HS-27A (cell line): ENCODE data around the gene ATG4B.

Experiments used
- DNase-seq: peaks from one replicate; pipeline ENCODE4 v3.0.0-alpha.2; 2012; ENCODE audit warnings: low read depth, missing footprints

The ATG4B gene

DNA sequence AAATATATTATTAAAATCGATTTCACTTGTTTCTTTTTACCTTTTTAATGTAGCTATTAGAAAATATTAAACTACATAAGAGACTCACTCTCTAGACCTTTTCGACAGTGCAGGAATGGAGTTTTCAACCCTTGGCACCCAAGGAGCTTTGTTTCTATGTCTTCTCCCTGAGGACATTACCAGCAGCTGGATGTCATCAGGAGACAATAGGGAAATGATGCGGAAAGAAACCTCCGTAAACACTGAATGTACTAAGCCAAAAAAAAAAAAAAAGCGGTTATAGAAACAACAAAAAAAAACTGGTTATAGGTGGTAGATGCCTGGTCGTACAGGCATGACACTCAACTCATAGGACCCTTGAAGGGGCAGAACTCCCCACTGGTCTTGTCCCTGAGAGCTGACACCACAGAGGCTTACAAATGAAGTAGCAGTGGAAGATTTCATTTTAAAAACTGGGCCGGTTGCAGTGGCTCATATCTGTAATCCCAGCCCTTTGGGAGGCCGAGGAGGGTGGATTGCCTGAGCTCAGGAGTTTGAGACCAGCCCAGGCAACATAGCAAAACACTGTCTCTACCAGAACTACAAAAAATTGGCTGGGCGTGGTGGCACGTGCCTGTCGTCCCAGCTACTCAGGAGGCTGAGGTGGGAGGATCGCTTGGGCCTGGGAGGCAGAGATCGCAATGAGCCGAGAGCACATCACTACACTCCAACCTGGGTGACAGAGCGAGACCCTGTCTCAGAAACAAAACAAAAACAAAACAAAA, 24.3 kb upstream of the ATG4B start:
- no peak for DNase-seq

- DNase-seq: no peak
Observed at GRCh38 chr2:241615041-241615440, 22.5 kb upstream of the ATG4B start.

DNA sequence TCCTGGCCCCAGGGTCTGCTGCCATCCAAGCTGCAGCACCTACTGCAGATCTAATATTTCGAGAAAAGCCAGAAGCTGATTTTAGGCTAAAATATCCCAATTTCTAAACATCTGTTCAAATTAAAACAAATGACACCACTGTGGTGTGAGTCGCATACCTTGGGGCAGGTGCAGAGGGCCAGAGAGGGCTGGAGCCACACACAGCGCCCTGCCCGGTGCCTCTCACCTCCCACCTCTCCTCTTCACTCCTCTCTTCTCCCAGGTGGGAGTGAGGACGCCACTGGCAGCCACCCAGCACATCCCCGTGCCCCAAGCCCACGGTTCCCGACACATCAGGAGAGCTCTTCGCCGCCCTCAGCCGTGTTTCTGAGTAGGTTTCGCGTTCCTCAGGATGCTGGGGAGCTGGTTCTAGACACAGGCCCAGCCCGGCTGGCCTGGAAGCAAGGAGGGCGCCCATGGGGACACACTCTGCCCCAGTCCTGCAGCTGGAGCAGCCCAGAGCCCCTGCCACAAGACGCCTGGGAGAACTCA, 21.9 kb upstream of the ATG4B start:
- DNase-seq: no peak

DNA sequence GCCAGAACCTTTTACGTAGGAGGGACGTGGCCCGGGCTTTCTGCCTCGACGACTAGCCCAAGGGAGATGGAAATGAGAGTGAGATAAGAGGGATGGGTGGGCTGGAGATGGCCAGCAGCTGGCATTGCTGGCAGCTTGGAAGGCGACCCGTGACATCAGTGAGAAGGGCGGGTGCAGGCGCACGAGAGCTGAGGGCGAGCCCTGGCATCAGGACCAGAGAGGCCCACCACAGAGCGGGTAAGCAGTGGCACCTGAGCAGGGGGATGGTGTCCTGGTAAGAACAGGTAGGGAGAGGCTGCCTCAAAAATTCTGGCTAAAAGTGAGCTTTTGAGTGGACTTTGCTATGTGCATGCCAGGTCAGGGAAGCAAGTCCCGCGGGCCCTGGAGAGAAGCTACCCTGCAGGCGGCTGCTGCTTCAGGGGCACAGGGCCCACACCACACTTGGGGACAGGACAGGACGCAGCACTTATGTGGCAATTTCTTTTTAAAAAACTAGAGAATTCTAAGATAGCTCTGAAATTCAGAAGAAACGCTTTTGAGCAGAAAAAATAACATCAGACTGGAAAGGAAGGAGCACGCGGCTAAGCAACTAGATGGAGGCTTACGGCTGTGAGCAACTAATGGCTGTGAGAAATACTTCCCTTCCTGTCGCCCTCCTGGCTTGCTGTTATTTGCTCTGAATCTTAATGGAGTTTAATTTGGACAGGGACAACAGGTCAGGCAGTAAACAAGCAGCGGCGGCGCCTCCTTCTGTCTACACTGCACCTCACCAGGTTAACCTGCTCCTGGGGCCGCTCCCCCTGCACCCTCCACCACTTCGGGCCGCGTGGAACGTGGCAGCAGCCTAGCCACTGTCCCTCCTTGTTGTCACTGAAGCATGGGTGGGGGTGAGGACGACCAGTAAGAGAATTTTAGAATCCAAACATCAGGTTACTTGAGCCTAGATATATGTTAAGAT, 21.0 kb upstream of the ATG4B start:
- no peak for DNase-seq

DNA sequence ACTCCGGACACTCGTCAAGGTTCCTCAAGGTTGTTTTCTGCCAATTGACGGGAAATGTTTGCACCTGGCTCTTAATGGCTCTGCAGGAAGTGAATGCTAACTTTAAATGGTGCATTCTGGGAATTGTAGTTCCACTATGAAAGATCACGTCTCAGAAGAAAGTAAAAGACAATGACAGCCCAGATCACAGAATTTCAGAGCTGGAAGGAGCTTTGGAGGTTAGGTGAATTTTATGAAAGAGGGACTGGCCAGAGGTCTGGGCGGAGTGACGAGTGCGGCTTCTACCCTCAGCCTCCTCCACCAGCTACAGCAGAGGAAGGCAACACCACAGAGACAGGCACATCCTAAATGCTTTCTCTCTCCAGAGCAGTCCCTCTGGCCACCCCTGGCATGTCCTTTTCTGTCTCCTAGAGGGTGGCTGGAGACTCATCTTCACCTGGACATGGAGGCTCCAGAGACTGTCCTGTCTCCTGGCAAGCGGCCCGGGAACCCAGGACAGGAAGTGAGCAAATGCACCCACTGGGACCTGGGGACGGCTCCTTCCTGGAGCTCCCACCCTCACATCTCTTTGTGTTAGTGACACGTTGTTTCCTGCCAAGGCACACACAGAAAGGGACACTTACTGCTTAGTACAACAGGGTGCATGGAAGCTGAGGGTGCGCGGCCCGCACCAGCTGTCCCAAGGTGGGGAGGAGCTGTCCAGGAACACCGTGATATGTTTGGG, 19.9 kb upstream of the ATG4B start:
- no peak for DNase-seq

DNA sequence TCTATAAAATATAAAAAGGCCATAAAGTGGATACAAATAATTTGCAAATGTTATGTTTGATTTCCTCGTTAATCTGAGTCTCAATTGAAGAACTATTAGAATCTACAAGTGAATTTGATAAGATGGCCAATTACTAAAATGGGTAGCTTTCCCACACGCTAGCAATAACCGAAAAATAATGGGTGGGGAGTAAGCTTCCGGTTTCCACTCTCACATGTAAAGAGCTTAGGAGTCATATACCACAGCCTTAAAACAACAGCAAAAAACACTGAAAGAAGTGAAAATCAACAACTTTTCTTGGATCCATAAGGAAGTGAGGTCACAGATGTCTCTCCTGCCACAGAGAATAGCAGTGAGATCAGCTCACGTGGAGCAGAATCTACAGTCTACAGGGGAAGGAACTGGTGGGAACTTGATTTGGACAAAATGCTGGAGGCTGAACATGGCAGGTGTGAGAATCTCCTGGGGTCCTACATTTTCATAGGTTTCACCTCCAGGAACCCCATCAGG, 19.1 kb upstream of the ATG4B start:
- no peak for DNase-seq

DNA sequence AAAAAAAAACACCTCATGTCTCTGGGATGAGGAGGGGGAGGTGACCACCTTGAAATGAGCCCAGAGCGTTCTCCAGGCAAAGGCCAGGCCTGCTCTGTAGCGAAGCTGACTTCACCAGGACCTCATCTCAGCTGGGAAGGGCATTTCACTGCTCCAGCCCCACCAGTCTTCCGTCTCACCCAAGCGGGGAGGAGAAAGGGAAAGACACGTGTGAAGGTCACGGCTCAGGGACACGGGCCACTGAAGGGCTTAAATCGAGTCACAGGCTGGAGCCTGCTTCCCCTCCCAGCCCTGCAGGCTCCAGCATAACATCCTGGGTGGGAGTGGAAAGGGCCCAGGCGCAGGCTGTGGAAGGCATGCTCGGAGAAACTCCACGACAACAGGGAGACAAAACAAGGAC, 18.7 kb upstream of the ATG4B start:
- DNase-seq: no peak

- no peak for DNase-seq
Observed at GRCh38 chr2:241619597-241620418, 17.7 kb upstream of the ATG4B start.

DNA sequence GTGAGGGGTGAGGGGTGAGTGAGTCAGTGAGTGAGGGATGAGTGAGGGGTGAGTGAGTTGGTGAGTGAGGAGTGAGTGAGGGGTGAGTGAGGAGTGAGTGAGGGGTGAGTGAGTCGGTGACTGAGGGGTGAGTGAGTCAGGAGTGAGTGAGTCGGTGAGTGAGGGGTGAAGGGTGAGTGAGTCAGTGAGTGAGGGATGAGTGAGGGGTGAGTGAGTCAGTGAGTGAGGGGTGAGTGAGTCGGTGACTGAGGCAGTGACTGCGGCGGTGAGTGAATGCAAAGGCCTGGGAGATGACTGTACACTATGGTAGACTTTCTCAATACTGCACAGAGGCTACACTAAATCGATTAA, 17.1 kb upstream of the ATG4B start:
- no peak for DNase-seq

DNA sequence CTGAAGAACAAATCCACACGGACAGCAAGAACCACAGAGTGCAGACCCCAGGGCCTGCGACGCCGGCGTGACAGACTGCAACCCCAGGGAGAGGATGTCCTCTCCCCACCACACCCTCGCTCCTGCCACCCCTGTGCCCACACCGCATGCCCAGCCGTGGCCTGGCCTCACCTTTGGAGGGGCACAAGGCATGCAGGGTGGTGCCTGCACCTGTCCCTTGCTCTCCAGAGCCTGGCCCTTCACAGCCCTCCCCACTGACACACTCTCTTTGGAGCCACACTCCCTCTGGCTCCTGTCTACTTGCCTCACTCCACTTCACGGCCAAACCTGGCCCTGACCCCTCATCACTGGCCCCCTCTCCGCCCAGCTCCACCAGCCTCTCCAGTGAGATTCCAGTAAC, 9.8 kb upstream of the ATG4B start:
- DNase-seq: no peak

GRCh38 chr2:241629762-241630435, 7.6 kb upstream of the ATG4B start:
- DNase-seq: no peak

- DNase-seq: no peak
Observed at GRCh38 chr2:241632478-241633325, 4.8 kb upstream of the ATG4B start.

DNA sequence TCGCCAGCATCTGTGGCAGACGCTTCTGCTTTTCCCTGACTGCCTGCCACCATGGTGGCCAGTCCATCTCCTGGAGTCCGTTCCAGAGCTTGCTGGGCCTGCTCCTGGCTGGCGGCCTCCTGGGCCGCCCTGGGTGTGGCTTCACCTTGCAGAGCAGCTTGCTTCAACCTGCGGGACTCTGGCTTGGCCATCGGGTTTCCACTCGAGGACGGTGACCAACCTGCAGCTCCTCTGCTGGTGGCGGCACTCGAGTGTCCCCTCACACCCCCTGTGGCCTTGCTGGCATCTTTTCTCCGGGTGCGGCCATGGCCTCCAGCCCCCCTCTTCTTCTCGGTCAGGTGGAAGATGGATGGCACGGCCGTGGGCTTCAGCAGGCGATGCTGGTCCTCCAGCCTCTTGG, 3.9 kb upstream of the ATG4B start:
- no peak for DNase-seq

GRCh38 chr2:241635756-241636155, 1.7 kb upstream of the ATG4B start:
- DNase-seq: no peak

DNA sequence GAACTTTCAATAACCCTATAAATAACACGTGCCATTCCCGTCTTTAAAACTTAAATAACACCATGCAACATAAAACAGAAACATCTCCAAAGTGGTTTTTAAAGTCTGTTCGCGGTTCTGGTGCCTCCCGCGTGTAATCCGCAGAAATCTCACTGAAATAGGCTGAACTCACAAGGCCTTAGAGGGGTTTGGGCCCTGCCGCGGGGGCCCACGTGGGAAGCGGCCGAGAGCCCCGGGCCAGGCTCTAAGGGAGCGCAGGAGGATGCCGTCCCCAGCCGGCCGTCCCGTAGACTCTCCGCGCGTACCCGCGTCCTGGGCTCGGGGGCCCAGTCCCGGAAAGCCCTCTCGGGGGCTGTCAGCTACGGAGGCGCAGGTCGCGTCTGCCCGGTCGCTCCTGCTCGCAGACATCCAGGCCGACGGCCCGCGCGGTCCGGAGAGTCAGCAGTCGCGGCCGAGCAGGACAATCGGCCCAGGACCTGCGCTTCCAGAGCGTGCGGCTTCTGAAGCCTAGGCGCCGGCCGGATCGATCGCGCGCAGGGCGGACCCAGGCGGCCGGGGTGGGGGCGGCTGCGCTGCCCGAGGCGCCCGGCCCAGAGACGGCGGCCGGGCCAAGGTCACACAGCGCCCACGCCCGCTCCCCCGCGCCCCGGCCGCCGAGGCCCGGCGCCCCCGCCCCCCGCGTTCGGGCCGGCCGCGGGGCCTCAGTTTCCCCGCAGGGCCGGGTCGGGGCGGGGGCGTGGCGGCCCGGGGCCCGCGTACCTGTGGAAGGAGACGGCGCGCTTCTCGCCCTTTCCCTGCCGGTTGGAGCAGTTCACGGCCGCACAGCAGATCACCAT, 1.1 kb upstream of the ATG4B start:
- no peak for DNase-seq

DNA sequence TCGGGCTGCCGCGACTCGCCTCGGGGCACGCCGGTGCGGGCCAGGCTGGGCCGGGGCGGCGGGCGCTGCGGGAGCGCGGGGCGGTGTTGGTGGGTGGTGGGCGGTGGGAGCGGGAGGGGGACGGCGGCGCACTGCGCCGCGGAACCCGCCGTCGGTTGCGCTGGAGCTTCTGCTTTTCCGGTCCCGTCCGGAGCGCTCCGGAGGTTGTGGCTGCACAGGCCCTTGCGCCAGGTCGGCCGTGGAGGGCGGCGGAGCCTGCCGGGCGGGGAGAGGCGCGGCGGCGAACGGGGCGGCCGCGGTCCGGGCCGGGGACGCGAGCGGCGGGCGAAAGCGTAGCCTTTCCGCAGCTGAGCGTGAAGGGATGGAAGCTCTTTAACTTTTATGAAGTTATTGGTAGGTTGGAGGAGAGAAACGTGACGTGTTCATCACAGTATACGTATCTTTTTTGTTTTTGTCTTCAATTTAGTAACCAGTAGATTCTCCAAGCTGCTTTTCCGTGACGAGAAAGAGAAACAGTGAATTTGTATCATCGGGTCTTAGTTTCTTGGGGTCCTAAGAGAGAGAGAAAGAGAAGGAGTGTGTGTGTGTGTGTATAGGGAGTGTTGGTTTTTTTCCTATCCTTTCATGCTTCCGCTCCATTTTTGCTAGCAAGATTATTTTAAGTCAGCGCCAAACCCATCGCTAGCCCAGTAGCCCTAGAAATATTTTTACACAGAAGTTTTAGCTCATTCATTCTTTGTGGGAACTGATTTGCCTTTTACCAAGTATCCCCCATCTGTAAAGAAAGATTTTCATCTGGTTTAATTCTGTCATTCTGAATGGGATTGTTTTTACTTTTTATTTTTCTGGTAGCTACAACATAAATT, 535 bp downstream of the ATG4B start:
- DNase-seq: no peak

GRCh38 chr2:241638940-241639339, 1.4 kb downstream of the ATG4B start:
- no peak for DNase-seq

DNA sequence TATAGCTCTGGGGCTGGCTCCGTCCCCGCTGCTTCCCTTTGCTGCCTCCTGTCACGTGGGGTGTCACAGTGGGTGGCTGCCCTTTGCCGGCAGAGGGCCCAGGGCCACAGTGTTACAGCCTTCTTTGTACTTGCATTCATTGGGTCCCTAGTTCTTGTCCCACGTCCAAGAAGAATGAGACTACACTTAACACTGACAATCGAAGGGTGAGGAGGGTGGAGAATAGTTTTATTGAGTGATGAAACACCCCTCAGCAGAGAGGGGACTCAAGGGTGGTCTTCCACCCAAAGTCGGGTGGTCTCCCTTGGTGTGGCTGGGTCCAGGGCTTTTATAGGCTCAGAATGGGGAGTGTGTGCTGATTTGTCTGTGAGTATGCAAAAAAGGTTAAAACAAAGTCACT, 1.9 kb downstream of the ATG4B start:
- DNase-seq: no peak
